HG03097 (cell line): Measurements from ENCODE around the gene RAP1GAP2.
"Not testable (repeated sequence)": the region's sequence is repeated elsewhere in the genome, so short reads cannot be mapped to it uniquely, and the experiment has no call there.

Experiments
- ATAC-seq: cut with Tn5 transposase; IDR thresholded peaks from one replicate; pipeline ENCODE4 v1.9.1; 2021; ENCODE audit not compliant: unreplicated experiment, low FRiP score

Gene RAP1GAP2

DNA sequence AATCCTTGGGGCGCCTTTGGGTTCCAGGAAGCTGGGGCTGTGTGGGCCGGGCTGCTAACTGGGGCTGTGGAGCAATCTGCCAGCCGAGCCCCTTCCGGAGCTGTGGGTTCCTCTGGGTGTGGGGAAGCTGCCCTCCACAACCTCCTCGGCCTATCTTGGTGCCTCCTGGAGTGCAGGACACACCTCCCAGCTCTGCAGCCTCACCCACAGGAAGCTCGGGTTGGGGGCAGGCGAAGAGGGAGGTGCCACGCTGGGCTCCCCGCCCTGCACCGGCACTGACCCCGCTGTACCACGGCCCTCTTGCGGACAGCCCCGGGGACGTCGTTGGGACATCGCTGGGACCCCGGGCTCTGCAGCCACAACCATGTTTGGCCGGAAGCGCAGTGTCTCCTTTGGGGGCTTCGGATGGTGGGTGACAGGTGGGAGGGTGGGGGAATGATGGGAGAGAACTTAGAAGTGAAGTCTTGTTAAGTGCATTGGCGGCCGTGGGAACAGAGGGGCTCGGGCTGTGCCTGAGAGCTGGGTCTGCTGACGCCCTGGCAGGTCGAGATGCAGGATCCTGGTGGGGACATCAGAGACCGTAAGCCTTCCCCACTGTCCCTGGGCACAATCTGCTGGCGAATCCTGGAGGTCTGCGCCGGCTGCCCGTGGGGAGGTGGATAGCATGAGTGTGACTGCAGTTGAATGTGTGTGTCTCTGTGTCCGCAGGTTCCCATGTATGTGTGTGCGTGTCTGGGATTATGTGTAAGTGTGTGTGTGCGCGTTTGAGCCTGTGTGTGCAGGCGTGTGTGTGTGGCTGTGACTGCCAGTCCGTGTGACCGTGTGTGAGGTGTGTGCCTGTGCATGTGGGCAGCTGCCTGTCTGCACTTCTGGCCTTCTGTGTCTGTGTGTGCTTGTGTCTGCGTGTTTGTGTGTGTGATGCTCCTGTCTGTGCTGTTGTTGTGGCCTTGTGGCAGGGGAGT is at the start of gene RAP1GAP2:
TSS of gene RAP1GAP2 (plus strand) at position 275 of the 962 bp plus-strand sequence. CDS start at position 365, 90 bp downstream.
- peak; percentile 40 for ATAC-seq

DNA sequence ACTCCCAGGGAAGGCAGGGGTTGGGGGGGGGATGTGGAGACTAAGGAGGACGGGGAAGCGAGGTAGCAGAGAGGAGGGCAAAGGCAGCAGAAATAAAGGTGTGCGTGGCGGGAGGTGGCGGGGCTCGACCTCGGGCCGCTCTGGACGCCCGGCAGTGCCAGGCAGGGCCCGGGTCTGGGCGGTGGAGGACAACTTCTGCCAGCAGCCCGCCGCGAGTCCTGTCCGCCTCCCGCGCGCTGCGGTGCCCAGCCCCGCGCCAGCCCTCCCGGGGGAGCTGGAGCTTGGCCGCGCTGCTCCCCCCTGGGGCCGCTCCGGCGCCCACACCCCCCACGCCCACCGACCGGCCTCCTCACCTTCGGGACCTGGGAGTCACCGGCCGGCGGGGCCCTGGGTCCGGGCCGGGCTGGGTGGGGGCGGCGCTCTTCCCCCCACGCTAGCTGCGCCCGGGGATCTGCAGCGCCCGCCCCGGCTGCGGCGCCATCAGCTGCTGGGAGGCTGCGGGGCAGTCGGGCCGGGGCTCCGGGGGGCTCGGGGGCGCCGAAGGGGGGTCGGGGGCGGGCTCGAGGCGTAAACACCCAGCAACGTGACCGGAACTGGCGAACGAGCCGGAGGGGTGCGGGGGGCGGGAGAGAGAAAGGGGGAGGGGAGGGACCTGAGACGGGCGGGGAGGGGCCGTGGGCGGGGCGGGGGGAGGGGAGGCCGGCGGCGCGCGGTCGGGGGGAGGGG is 47.0 kb upstream of the RAP1GAP2 start, which contains the start of gene CCDC92B:
TSS of gene CCDC92B (minus strand) at position 595 of the 726 bp plus-strand sequence. CDS start 14,507 bp downstream, outside the sequence.
- ATAC-seq = no peak

DNA sequence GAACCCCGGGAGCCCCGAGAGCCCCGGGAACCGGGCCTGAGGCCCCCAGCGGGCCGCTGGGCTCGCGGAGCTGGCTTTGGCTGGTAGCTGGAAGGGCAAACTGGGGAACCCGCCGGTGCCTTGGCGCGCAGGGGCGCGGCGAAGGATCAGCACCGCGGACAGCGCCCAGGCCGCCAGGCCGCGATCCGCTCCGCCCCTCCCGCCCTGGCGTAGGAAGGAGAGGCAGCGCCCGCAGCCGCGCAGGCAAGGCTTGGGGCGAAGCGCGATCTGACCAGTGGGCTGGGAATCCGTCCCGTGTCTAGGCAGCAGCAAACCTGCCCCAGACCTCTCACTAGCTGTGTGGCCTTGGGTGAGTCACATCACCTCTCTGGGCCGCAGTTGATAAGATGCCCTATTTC is 46.5 kb upstream of the RAP1GAP2 start:
- no peak for ATAC-seq

DNA sequence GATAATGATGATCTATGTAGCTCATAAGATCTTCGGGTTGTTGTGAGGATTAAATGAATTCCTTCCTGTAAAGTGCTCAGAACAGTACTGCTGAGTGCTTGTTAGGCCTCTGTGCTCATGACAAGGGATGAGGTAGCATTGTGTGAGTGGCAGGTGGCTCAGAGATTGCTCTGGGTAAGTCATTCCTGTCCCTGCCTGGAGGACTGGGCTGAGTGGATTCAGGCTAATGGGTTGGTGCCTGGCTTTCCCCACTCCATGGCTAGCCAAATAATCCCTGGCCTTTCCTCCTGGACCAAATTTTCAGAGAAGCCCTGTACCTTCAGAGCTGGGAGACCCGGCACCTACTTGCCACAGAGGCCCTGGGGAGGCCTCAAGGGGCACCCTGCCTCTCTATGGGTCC is 45.5 kb upstream of the RAP1GAP2 start:
- no peak for ATAC-seq

DNA sequence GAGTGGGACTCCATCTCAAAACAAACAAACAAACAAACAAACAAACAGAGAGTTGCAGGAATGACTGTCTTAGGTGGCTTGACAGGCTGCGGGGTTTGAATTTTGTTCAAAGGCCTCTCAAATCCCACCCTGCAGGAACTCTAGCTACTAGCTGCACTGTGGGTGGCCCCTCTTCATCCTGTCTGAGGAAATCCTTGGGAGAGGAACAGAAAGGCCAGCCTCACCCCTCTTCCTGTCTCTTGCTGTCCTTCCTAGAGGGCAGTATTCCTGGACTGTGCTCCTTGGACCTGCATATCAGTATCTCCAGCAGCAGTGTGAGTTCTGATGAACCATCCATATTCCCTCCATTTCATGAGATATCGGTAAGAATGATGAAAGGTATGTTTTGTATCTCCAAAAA is 44.7 kb upstream of the RAP1GAP2 start:
- ATAC-seq = no peak

DNA sequence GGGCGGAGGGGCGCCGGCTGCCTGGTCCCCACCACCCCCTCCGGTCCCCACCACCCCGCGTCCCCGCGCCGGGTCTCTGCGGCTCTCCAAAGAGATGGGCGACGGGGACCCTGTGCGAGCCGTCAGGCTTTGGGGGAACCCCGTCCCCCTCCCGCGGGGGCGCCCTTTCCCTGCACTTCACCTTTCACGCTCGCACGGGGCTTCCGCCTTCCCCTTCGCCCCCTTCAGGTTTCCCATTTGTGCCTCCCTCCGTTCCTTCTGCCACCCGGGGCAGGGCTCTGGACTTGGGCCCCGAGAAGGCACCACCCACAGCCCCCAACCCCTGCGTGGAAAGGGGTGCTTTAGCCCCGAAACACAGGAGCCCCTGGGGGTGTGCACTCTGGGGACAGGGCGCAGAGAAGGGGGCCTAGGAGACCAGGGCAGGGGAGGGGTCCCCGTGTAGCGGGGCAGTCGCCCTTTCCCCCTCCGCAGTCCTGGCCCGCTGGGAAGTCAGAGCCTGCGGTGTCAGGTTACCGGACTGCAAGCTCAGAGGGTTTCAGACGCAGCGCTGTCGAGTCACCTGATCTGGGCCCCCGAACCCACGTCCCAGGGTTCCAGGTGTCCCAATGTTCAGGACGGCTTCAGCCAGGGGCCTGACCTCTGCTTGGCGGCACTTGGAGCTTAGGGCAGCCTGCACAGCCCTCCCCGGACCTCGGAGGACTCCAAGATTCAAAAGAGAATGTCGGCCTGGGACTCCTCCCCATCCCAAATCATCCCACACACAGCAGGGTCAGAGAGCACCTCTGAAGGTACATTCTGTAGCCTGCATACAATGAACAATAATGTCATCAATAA is 40.1 kb upstream of the RAP1GAP2 start:
- ATAC-seq = no peak

DNA sequence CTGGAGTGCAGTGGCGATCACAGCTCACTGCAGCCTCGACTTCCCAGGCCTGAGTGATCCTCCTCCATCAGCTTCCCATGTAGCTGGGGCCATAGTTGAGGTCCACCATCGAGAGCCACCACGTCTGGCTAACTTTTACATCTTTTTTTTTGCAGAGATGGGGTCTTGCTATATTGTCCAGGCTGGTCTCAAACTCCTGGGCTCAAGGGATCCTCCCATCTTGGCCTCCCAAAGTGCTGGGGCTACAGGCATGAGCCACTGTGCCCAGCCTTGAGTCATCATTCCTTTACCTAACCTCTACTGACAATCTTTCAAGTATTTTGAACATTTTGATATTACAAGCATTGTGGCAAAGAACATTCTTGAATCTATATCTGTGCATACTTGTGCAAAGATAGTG is 37.4 kb upstream of the RAP1GAP2 start:
- no peak for ATAC-seq

DNA sequence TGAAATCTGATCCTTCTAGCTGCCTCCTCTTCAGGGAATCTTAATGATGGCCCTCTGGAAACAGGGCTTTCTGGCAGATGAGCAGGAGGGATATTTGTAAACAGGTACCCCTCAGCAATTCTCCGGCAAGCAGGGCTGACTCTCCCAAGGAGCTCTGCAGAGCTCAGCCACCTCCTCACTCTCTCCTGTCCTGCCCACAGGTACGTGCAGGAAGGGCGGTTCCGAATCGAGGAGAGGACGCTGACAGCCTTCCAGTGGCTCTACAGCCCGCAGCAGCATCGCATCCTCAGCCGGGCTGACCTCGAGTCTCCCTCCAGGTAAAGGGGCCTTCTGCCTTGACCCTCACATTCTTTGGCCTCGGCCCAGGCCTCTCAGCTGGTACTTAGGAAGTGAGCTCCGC is 26.1 kb upstream of the RAP1GAP2 start:
- no peak for ATAC-seq

DNA sequence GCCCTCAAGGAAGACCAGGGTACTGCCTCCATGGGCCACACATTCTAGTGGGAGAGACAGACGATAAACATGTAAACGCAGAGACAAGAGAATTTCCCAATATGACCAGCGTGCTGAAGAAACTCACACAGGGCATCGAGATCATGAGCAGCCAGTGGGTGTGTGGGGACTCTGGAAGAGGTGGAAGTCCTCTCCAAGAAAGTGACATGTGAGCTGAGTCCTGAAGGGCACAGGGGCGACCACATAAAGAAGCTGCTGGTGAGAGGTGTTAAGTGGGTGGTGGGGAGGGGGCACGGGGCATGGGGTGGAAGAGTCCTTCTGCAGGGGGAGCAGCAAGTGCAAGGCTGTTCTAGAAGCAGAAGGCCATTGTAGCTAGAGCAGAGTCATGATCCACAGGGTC is 21.0 kb upstream of the RAP1GAP2 start:
- ATAC-seq = no peak

DNA sequence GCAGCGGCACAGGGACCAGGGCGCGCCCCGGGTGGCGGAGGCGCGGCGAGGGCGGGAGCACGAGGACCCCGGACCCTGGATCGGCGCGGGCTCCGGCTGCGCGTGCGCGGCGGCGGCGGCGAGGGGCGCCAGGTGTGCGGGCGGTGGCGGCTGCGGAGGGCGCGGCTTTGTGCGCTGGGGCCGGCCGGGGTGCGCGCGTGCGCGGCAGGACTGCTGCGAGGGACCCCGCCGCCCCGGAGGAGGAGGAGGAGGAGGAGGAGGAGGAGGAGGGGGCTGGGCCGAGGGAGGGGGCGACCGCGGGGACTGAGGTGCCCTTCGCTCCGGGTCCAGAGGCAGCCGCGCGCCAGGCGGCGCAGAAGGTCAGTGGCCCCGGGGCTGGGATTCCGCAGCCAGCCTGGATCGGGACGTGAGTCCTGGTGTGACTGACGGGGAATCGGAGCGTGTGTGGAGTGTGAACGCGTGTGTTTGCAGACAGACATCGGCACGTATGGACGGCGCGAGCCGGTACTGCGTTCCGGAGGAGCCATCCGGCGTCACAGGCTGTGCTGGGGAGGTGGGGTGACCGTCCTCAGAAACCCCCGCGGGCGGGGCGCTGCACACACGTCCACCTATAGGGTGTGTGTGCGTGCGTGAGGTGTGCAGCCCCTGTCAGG is 19.5 kb upstream of the RAP1GAP2 start:
- no peak for ATAC-seq

DNA sequence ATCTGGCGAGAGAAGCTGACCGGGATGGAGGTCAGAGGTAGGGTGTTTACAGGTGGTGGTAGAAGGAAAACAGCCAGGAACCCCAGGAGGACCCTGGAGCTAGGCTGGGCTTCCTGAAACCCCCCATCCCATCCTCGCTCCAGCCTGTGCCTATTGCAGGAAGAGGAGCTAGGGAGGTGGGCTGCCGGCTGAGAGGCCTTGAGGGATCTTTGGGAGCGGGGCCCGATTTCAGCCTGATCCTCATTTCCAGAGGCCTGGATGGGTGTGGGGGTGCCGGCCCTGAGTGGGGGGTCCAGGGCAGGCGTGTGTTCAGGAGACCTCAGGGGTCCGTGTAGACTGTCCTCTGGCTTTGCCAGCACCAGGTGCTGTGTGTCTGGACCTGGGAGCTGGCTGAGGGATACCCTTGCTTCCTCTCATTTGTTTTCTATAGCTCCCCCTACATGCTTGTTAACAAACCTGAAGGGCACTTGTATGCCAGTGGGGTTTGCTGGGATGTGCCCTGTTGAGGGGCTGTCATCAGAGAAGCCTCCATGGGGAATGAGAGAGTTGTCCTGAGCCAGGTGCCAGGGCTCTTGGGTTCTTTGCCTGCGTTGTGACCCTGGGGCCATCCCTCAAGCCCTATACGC is 18.9 kb upstream of the RAP1GAP2 start:
- ATAC-seq = no peak

DNA sequence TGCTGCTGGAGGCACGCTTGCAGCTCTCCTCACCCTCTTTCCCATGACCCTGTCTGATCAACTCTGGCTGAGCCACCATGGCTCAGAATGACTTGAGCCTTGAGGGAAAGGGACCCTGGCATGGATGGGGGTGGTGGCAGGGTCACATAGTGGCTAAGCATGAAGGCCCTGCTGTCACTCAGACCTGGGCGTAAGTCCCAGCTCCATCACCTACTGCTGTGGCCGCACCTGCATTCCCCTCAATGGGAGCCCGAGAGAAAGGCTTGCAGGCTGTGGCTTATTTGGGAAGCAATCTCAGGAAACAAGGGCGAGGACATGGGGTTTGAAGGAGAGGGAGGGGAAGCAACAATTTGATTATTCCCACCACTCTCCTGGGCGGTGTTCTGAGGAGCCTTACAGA is 17.7 kb upstream of the RAP1GAP2 start:
- ATAC-seq = no peak

DNA sequence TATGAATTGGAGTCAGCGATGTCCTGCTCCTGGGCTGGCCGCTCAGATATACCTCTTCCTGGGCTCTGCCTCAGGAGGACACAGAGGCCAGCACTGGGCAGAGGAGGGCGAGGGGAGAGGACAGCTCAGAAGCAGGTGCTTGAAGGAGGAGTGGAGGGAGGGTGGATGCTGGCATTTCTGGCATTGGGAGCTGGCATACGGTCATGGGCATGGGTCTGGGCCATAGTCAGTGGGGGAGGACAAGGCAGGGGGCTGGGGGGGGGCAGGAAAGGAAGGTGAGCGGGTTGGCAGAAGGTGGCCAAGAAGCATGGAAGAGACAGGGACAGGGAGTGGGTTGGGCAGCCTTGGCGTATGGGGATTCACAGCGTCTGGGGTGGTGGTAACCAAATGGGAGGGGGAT is 16.7 kb upstream of the RAP1GAP2 start:
- ATAC-seq = no peak

DNA sequence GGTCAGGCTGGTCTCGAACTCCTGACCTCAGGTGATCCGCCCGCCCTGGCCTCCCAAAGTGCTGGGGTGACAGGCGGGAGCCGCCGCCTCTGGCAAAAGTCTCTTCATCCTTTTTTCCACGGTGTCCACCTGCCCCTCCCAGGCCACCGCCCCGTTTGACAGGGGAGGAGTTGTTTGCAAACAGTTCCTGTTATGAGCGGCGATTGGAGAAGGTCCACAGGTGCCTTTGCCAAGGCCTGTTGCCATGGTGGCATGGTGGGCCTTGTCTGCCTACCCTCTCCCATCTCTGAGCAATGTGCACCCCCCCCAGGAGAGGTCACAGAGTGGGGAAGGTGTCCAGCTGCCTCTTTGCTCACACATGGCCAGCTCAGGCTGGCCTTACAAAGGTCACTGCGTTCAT is 16.0 kb upstream of the RAP1GAP2 start:
- ATAC-seq = no peak

DNA sequence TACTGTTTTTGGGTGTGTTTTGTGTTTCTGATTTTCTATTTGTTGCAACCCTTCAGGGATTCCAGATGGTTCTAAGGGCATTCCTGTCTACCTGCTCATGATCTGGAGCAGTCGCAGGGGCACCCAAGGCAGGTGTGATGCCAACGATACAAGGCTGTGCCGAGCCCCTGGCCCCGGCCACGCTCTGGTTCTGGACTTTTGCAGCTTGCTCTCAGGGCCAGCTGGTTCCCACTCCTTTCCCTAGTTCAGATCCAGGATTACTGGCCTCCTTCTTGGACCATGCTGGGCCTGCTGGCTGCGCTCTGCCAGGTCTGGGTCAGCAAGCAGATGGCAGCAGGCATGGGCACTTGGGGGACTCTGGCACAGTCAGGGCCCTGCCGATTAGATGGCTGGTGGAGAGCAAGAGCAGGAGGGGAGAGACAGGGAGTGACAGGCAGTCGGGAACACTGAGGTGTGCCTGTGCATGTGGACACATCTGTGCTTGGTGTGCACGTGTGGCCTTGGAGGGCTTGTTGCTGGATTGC is 15.2 kb upstream of the RAP1GAP2 start:
- ATAC-seq = no peak

DNA sequence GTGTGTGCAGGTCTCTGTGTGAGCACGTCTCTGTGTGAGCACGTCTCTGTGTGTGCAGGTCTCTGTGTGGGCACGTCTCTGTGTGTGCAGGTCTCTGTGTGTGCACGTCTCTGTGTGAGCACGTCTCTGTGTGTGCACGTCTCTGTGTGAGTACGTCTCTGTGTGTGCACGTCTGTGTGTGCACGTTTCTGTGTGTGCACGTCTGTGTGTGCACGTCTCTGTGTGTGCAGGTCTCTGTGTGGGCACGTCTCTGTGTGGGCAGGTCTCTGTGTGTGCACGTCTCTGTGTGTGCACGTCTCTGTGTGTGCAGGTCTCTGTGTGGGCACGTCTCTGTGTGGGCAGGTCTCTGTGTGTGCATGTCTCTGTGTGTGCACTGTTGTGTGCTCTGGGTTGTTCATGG is 14.6 kb upstream of the RAP1GAP2 start:
- not testable (repeated sequence) for ATAC-seq

DNA sequence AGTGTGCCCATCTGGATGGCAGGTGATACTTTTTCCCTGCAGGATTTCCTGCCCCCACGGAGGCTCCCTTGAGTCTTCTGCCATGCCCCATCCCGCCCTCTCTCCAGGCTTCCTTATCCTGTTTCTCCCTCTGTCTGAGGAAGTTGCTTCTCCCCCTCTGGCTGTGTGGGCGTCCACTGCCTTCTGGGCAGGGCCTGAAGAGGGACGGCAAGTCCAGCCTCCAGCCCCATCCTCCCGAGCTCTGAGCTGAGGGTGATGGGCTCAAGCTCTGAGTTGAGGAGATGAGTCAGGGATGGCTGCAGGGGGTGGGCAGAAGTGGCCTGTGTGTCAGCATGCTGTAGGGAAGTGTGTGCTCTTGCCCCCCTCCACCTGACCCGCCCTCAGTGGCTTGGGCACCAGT is 14.2 kb upstream of the RAP1GAP2 start:
- ATAC-seq = no peak

DNA sequence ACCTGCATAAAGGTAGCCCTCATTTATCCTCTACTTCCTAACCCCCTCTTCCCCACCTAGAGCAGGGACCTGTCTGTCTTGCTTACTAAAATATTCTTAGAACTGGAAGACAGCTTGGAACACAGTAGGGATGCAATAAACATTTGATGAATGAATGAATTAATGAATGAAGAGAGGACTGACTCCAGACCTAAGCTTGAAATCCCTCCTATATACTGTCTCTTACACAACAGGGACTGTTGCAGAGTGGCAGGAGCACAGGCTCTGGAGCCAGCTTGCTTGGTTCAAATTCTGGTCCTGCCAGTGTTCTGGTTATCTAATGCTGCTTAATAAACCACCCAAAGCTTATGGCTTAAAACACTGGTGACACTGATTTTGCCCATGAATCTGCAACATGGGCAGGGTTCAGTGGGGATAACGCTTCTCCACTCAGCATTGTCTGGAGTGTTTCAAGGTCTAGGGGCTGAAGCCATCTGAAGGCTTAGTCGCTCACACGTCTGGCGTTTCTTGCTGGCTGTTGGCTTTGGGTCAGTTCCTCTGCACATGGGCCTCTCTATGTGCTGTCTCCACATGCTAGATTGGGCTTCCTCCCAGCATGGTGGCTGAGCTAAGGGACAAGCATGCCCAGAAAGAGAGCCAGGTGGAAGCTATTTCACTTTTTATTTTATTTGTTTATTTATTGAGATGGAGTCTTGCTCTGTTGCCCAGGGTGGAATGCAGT is 12.8 kb upstream of the RAP1GAP2 start:
- ATAC-seq = no peak

DNA sequence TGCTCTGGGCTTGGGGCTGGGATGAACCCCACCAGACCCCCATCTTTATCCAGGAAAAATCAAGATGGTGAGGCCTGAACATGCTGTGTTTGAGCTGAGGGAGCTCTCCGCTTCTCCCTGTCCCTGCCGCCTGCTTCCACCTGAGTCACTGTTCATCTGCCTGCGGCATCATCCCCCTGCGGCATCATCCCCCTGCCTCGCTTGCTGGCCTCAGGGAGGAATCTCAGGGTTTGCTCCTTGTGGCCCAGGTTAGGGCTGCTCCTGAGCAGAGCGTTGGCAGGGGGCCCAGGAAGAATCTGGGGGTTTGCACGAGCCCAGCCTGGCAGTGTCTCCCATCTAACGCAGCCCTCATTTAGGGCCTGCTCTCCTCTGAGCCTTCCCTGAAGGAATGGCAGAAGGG is 11.4 kb upstream of the RAP1GAP2 start:
- ATAC-seq = no peak
